Astrocyte (in vitro differentiated cells and primary cell): ENCODE measurements around the gene AKAP8L. TPM values are rescaled to one million over a fixed set of nuclear protein-coding genes. Genes with fewer than 3 reads are reported as not detected.
"Not testable (repeated sequence)": the region's sequence is repeated elsewhere in the genome, so short reads cannot be mapped to it uniquely, and the experiment has no call there.

Source experiments
- DNase-seq: peaks from one replicate; pipeline ENCODE4 v3.0.0-alpha.2; 2010; ENCODE audit warnings: low read depth
- FAIRE-seq: peaks from 2 replicates; lab custom pipeline; 2011; peaks lifted over from hg19 to GRCh38; lab: Jason Lieb, UNC
- H2AFZ ChIP-seq: 2 replicates; pipeline ENCODE4 v1.6.0; 2012; ENCODE audit warnings: low read depth, low read length, inconsistent platforms
- H3K27ac ChIP-seq: 2 replicates; pipeline ENCODE4 v1.5.1; 2011; ENCODE audit warnings: low read depth, low read length, inconsistent platforms
- H3K27me3 ChIP-seq: 2 replicates; pipeline ENCODE4 v1.6.0; 2011; ENCODE audit warnings: low read length, inconsistent platforms; ENCODE audit not compliant: insufficient read depth
- H3K36me3 ChIP-seq: 2 replicates; pipeline ENCODE4 v1.5.1; 2011; ENCODE audit warnings: low read length, inconsistent platforms; ENCODE audit not compliant: insufficient read depth
- H3K4me1 ChIP-seq: 2 replicates; pipeline ENCODE4 v1.5.1; 2011; ENCODE audit warnings: low read length, inconsistent platforms; ENCODE audit not compliant: insufficient read depth
- H3K4me2 ChIP-seq: 2 replicates; pipeline ENCODE4 v1.6.0; 2012; ENCODE audit warnings: low read length, inconsistent platforms
- H3K4me3 ChIP-seq: 2 replicates; pipeline ENCODE4 v1.5.1; 2011; ENCODE audit warnings: low read depth, mild to moderate bottlenecking, low read length, inconsistent platforms; ENCODE audit not compliant: insufficient read depth
- H3K79me2 ChIP-seq: 2 replicates; pipeline ENCODE4 v1.6.0; 2012; ENCODE audit warnings: mild to moderate bottlenecking, low read length, inconsistent platforms; ENCODE audit not compliant: insufficient read depth
- H3K9ac ChIP-seq: 2 replicates; pipeline ENCODE4 v1.6.0; 2012; ENCODE audit warnings: mild to moderate bottlenecking, low read length, inconsistent platforms
- H3K9me3 ChIP-seq: 2 replicates; pipeline ENCODE4 v1.5.1; 2012; ENCODE audit warnings: low read depth, mild to moderate bottlenecking, low read length, inconsistent platforms; ENCODE audit not compliant: insufficient read depth
- H4K20me1 ChIP-seq: 2 replicates; pipeline ENCODE4 v1.6.0; 2012; ENCODE audit warnings: low read length, inconsistent platforms; ENCODE audit not compliant: insufficient read depth
- H3K27ac Mint-ChIP-seq: one replicate; pipeline ENCODE4 v1.8.0; 2021; ENCODE audit warnings: mild to moderate bottlenecking, mixed read lengths; ENCODE audit not compliant: unreplicated experiment
- H3K27me3 Mint-ChIP-seq: one replicate; pipeline ENCODE4 v1.8.0; 2021; ENCODE audit warnings: low read depth, mixed read lengths; ENCODE audit not compliant: unreplicated experiment
- H3K36me3 Mint-ChIP-seq: one replicate; pipeline ENCODE4 v1.8.0; 2021; ENCODE audit warnings: low read depth, mixed read lengths; ENCODE audit not compliant: unreplicated experiment
- H3K4me1 Mint-ChIP-seq: one replicate; pipeline ENCODE4 v1.8.0; 2021; ENCODE audit warnings: low read depth, mixed read lengths; ENCODE audit not compliant: unreplicated experiment
- H3K4me3 Mint-ChIP-seq: one replicate; pipeline ENCODE4 v1.8.0; 2021; ENCODE audit warnings: mild to moderate bottlenecking, moderate library complexity, mixed read lengths; ENCODE audit not compliant: unreplicated experiment
- H3K9me3 Mint-ChIP-seq: one replicate; pipeline ENCODE4 v1.8.0; 2021; ENCODE audit warnings: mild to moderate bottlenecking, mixed read lengths; ENCODE audit not compliant: unreplicated experiment
- CTCF ChIP-seq: IDR thresholded peaks from 2 replicates; pipeline ENCODE4 v1.5.1; 2011; ENCODE audit warnings: low read depth, mild to moderate bottlenecking, inconsistent platforms, low read length, moderate library complexity; ENCODE audit not compliant: insufficient read depth
- EZH2 ChIP-seq: IDR thresholded peaks from 2 replicates; pipeline ENCODE4 v1.6.1; 2012; ENCODE audit warnings: mild to moderate bottlenecking, low read length, inconsistent platforms; ENCODE audit not compliant: insufficient read depth
- total RNA-seq: library from RNA; stranded (reverse); gene quantifications from 2 replicates; pipeline ENCODE4 v1.2.1, GENCODE V29; 2021

The AKAP8L gene
- total RNA-seq, 1 donor from 2014 or later, result 101 TPM

- H3K9ac ChIP-seq, result no peak overlapping the region
- peaks cover 4% of the 10 kb centered on the region for H4K20me1 ChIP-seq
- DNase-seq, result no peak
- Mint-ChIP-seq H3K9me3 (no peaks in the 10 kb centered on the region), H3K27me3 (no peaks in the 10 kb centered on the region), H3K36me3 (peaks cover 24% of the 10 kb centered on the region), H3K27ac (no peak overlapping the region), H3K4me3 (no peak overlapping the region), H3K4me1 (peaks cover 14% of the 10 kb centered on the region)
- no peak overlapping the region for H3K27ac ChIP-seq
- no peaks in the 10 kb centered on the region for H3K27me3 ChIP-seq
- no peak overlapping the region for H3K4me3 ChIP-seq
- TF ChIP-seq EZH2 (no peak), CTCF (no peak)
- no peak overlapping the region for H3K4me2 ChIP-seq
- no peaks in the 10 kb centered on the region for H3K79me2 ChIP-seq
- no peaks in the 10 kb centered on the region for H3K9me3 ChIP-seq
- H3K36me3 ChIP-seq, result peaks cover 31% of the 10 kb centered on the region
- no peak for FAIRE-seq
- no peak overlapping the region for H2AFZ ChIP-seq
- no peaks in the 10 kb centered on the region for H3K4me1 ChIP-seq
Measured at GRCh38 chr19:15354566-15355296, 64.1 kb downstream of the AKAP8L start.

- peaks cover 4% of the 10 kb centered on the region for H4K20me1 ChIP-seq
- FAIRE-seq (no peak), DNase-seq (no peak)
- no peaks in the 10 kb centered on the region for H3K27me3 ChIP-seq
- H3K4me3 ChIP-seq, result no peak overlapping the region
- H3K4me2 ChIP-seq, result no peak overlapping the region
- Mint-ChIP-seq H3K27ac (no peak overlapping the region), H3K9me3 (no peaks in the 10 kb centered on the region), H3K27me3 (no peaks in the 10 kb centered on the region), H3K36me3 (peaks cover 20% of the 10 kb centered on the region), H3K4me1 (peaks cover 8% of the 10 kb centered on the region), H3K4me3 (no peak overlapping the region)
- no peak for TF ChIP-seq EZH2
- TF ChIP-seq CTCF, result no peak
- no peaks in the 10 kb centered on the region for H3K9me3 ChIP-seq
- H3K27ac ChIP-seq, result no peak overlapping the region
- no peak overlapping the region for H3K9ac ChIP-seq
- H3K36me3 ChIP-seq, result peaks cover 25% of the 10 kb centered on the region
- H2AFZ ChIP-seq, result no peak overlapping the region
- H3K4me1 ChIP-seq, result no peaks in the 10 kb centered on the region
- no peaks in the 10 kb centered on the region for H3K79me2 ChIP-seq
Measured at GRCh38 chr19:15353908-15354307, 64.9 kb downstream of the AKAP8L start.

- H3K79me2 ChIP-seq, H3K27me3 Mint-ChIP-seq, H3K4me2 ChIP-seq, H3K9ac ChIP-seq, FAIRE-seq, H3K4me1 Mint-ChIP-seq, H3K27me3 ChIP-seq, H3K9me3 Mint-ChIP-seq, H4K20me1 ChIP-seq, H3K4me3 Mint-ChIP-seq, H3K4me1 ChIP-seq, H2AFZ ChIP-seq, H3K9me3 ChIP-seq, DNase-seq, H3K27ac ChIP-seq, H3K4me3 ChIP-seq, H3K27ac Mint-ChIP-seq: not testable (repeated sequence)
- H3K36me3 Mint-ChIP-seq, result peaks cover 13% of the 10 kb centered on the region
- H3K36me3 ChIP-seq, result peaks cover 13% of the 10 kb centered on the region
Measured at GRCh38 chr19:15352535-15352934, 66.3 kb downstream of the AKAP8L start.

GRCh38 chr19:15341328-15341727 lies 77.5 kb downstream of the AKAP8L start:
- not testable (repeated sequence) for H3K9ac ChIP-seq, H3K9me3 ChIP-seq, H3K27ac Mint-ChIP-seq, H3K9me3 Mint-ChIP-seq, H3K4me3 Mint-ChIP-seq, H3K4me3 ChIP-seq, H3K4me2 ChIP-seq, H3K27me3 ChIP-seq, H3K4me1 Mint-ChIP-seq, H3K27ac ChIP-seq, H3K4me1 ChIP-seq, DNase-seq, H3K36me3 ChIP-seq, H3K27me3 Mint-ChIP-seq, FAIRE-seq, H2AFZ ChIP-seq
- peaks cover 10% of the 10 kb centered on the region for H3K36me3 Mint-ChIP-seq
- H4K20me1 ChIP-seq, result peaks cover 14% of the 10 kb centered on the region
- H3K79me2 ChIP-seq, result peaks cover 14% of the 10 kb centered on the region
